Amygdala (tissue), 56 donors: ENCODE data around the gene CCDC185.
"Not testable (repeated sequence)": the region's sequence is repeated elsewhere in the genome, so short reads cannot be mapped to it uniquely, and the experiment has no call there.

Experiments used
- DNase-seq, 56 donors: peaks; one replicate each; lab custom pipeline; 2025; lab: John Stamatoyannopoulos, UW

The CCDC185 gene

DNA sequence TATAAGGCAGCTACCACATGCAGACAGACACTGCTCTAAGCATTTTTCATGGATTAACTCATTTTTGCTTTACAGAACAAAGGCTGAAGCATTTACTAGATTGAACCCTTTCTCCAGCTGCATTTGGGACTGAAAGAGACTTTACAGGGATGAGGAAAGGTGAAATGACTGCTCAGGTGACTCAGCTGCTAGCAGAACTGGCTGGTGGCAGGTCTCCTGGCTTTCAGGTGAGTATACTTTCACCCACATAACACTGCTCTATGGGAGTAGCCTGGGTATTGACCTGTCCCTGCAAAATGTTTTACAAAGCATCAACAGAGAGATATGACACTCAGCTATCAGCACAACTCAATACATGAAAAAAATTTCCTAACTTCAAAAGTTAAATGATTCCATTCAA, 2.6 kb upstream of the CCDC185 start:
- no peak for DNase-seq

GRCh38 chr1:223394242-223394641, 1.0 kb downstream of the CCDC185 start:
- DNase-seq, result no peak

DNA sequence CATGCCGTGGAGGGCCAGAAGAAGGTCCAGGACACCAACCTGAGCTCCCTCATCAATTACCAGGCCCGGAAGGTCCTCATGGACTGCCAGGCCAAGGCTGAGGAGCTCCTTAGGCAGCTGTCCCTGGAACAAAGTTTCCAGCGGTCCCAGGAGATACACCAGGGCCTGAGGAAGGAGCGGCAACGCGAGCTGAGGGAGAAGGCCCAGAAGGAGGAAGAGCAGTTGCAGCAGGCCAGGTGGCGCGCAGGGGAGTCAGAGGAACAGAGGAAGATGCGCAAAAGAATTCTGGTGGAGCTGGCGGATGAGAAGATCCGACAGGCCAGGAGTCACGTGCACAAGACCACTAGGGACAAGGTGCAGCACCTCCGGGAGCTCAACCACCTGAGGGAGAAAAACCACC, 1.5 kb downstream of the CCDC185 start:
- no peak for DNase-seq

DNA sequence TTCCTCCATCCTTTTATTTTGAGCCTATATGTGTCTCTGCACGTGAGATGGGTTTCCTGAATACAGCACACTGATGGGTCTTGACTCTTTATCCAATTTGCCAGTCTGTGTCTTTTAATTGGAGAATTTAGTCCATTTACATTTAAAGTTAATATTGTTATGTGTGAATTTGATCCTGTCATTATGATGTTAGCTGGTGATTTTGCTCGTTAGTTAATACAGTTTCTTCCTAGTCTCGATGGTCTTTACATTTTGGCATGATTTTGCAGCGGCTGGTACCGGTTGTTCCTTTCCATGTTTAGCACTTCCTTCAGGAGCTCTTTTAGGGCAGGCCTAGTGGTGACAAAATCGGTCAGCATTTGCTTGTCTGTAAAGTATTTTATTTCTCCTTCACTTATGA, 6.2 kb downstream of the CCDC185 start:
- not testable (repeated sequence) for DNase-seq

DNA sequence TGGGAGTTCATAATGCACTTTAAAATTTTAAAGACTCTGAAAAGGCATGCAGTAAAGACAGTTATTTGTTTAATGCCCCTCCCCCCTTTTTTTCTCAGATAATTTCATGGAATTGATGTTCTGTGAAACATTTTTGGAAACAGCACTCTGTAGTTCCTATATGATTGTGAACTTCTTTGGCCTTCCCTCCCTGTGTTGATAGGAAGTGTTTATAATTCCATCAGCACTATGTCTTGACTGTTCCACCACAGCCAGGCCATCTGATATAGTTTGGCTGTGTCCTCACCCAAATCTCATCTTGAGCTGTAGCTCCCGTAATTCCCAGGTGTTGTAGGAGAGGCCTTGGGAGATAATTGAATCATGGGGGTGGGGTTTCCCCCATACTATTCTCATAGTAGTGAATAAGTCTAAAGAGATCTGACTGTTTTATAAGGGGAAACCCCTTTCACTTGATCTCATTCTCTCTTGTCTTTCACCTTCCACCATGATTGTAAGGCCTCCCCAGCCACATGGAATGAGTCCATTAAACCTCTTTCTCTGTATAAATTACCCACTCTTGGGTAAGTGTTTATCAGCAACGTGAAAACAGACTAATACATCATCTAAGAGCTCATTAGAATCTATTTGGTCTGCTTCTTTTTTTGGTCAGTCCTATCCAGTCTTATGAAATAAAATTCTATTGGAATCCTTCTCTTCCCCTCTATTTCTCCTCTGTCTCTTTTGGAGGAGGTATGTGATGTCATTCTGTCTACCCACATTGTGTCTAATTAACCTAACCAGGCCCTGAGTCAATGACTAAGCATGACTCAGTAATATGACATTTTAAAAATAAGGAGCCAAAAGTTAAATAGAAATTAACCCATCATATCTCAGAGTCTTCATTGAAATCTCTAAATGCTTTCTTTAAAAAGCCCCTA, 8.9 kb downstream of the CCDC185 start:
- no peak for DNase-seq

DNA sequence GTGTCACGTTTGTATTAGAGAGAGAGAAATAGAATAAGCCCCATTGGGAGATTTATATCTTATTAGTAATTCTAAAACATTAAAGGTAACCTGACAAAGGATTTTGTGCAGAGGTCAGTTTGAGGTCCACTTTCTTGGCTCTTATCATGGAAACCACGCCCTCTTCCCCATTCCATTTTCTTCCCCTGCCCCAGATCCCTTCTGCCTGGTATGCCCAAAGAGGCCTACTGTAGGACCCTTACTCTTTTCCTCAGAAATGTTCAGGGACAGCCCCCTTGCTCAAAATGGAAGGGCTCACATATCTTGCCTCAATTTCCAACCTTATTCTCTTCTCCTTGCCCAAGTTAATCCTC, 9.6 kb downstream of the CCDC185 start:
- no peak for DNase-seq

- DNase-seq, result no peak
Observed at GRCh38 chr1:223403184-223403815, 10.1 kb downstream of the CCDC185 start.

DNA sequence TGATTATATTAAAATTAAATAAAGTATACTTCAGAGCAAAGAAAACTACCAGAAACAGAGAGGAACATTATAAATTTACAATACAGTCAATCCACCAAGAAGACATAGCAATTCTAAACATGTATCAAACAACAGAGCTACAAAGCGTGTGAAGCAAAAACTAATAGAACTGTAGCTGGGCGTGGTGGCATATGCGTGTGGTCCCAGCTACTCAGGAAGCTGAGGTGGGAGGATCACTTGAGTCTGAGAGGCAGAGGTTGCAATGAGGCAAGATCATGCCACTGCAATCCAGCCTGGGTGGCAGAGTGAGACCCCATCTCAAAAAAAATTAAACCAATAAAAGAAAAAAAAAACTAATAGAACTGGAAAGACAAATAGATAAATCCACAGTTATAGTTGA, 12.3 kb downstream of the CCDC185 start:
- no peak for DNase-seq

DNA sequence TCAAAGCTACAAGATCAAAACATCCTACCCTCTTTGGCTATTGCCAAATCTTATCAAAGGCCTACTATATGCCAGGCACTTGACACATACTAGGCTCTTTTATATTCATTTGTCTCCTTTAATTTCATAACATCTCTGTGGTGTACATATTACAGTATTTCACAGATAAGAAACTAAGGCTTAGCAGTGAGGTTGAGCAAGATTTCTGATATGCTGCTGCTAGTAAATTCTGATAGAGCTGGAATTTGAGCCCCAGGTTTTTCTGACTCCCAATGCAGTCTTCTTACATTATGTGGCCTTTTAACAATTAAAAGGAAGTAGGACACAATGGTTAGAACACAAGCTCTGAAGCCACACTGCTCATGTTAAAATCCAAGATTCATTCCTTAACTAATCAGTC, 16.8 kb downstream of the CCDC185 start:
- no peak for DNase-seq

- DNase-seq, result no peak
Observed at GRCh38 chr1:223411309-223411708, 18.1 kb downstream of the CCDC185 start.

DNA sequence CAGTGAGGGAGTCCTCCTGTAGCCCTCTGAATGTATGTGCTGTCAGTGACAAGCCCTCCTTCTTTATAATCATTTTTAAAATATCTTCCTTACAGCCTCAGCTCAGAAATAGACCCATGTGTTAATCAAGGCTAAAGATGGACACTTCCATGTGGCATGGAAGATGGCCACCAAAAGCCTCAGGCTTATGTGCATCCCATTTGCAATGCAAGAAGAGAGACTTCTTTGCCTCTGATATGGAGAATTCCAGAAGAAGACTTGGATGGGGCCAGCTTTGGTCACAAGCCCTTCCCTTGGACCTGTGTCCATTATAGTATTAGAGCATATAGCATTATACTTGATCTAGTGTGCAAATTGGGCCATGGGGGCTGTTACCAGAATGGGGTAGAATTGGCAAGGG, 18.5 kb downstream of the CCDC185 start:
- DNase-seq, result no peak

DNA sequence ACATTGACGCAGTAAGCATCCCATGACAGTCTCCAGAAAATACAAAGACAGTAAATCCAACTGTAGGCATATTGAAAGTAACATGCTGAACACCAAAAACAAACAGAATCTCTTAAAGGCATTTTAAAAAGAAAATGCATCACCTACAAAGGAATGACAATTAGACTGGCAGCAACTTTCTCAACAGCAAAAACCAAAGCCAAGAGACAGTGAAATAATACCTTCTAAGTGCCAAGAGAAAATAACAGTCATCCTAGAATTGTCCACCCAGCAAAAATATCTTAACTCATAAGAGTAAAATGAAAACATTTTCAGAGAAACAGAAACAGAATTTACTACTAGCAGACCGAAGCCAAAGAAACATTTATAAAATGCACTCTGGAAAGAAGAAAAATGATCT, 20.0 kb downstream of the CCDC185 start:
- DNase-seq, result no peak

DNA sequence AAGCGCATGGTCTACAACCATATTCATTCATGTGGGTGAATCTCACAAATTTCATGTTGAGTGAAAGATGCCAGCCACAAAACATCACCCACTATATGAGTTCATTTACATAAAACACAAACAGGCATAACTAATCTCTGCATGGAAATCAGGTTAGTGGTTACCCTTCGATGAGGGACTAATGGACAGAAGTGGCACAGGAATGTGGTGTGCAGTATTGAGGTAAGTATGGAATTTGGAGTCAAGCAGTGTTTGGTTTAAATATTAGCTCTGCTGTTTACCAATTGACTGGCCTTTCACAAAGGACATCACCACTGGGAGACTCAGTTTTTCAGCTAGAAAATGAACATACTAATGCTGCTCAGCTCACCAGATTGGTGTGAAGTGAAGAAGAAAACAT, 24.2 kb downstream of the CCDC185 start:
- no peak for DNase-seq

DNA sequence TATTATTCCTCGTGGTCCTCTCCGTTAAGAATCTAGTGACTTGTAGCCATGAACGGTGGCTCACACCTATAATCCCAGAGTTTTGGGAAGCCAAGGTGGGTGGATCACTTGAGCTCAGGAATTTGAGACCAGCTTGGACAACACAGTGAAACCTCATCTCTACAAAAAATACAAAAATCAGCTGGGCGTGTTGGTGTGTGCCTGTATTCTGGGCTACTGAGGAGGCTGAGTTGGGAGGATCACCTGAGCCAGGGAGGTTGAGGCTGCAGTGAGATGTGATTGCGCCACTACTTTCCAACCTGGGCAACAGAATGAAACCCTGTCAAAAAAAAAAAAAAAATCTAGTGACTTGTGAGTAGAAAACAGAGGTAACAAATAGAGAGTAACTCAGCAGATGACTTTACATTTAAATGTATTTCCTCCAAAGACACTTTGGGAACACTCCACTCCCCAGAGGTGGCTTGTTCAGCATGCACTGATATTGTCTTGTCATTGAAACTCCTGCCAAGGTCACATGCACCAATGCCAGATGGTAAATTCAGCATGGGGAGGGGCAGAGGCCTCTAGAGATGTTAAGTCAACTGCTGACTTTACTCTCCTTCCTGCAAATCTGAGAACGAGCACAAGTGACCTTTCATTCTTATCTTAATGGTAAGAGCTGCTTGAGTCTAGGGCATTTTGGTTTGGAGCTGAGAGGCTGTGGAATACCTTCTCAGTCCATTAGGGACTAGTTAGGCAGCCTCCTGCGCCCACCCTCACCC, 24.9 kb downstream of the CCDC185 start:
- DNase-seq, result no peak

- DNase-seq, result no peak
Observed at GRCh38 chr1:223419115-223419514, 25.9 kb downstream of the CCDC185 start.

- DNase-seq, result no peak
Observed at GRCh38 chr1:223419561-223419960, 26.3 kb downstream of the CCDC185 start.

DNA sequence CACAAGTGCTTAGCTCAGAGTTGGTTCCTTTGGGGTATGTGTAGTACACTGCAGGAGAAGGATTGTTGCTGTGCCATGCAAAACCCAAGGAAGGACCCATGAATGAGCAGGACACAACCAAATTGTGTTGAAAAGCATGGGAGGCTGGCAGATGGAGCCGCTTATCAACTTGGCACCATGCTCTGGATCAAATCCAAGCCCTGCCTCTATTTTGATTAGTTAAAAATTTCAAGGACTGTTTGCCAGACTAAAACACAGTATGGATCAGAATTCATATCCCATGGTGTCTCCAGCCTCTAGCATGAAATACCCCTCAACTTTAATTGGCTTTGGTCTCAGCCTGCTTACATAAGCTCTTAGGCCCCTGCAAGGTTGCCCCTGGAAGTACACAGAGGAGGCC, 27.8 kb downstream of the CCDC185 start:
- no peak for DNase-seq

DNA sequence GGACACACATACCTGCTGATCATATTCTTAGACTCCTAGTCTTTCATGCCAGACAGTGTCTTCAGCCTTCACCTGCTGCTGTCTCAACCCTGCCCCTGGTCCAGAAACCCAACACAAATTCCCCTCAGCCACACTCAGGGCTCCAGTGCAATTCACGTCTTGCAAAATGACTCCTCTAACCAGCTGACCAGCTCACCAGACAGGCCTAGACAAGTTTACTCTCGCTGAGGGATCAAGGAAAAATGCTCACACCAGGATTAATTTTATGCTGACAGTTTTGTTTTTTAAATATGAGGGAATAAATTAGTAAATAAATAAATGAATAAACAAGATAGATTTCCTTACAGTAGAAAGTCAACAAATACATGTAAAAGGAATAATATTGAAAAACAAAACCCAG, 28.5 kb downstream of the CCDC185 start:
- DNase-seq, result no peak

DNA sequence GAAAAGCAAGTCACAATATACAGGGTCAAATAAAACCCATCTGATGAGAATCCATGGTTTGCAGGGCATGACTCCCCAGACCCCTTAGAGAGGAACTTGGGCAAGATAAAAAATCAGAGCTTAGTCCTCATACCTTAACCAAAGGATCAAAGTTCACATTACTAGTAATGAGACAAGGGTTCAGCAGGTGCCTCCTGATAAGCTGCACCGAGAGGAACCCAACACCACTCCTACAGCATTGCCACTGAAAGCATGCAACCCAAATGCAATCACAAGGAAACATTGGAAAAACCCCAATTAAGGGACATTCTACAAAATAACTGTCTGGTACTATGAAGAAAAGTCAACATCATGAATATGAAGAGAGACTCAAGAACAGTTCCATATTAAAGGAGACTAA, 29.7 kb downstream of the CCDC185 start:
- no peak for DNase-seq

- DNase-seq, result no peak
Observed at GRCh38 chr1:223423641-223424233, 30.5 kb downstream of the CCDC185 start.

DNA sequence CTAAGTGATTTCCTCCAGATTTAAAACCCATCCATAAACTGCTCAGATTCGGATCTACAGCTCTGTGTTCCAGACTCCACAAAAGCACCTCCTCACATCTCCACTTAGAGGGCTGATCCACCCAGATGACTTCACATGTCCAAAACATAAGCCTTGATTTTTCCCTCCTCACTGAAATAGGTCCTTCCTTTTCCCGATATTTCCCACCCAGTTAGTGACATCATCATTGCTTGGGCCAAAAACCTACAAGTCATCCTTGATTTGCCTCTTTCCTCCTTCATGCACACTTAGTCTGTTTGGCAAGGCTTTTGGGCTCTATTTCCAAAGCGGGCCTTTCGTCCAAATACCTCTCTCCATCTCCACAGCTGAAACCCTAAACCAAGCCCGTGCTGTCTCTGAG, 32.3 kb downstream of the CCDC185 start:
- DNase-seq, result no peak
